ENCODE data around the gene MTHFD2L. TPM values are rescaled to one million over a fixed set of nuclear protein-coding genes. Genes with fewer than 3 reads are reported as not detected.

MTHFD2L gene
- total and polyA plus RNA-seq, 2 of the 8 experiments (the other 6 are each of a cell fraction or from before 2014, with no cell fraction given) = 5.4 to 15.0 TPM

DNA sequence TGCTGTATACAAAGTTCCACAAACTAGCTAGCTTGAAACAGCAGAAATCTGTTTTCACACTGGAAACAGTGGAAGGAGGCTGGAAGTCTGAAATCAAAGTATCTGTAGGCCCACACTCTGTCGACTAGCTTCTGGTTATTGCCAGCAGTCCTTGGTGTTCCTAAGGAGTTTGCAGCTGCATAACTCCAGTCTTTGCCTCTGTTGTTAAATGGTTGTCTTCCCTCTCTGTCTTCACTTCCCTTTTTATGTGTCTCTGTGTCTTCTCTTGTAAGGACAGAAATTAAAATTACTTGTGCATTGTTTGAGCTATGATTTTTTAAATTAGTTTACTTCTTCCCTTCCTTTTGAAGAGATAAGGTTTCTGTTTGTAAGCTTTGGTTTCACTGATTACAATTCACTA lies 8.2 kb downstream of the MTHFD2L start (continued):
- TF ChIP-seq, protein P1, sequence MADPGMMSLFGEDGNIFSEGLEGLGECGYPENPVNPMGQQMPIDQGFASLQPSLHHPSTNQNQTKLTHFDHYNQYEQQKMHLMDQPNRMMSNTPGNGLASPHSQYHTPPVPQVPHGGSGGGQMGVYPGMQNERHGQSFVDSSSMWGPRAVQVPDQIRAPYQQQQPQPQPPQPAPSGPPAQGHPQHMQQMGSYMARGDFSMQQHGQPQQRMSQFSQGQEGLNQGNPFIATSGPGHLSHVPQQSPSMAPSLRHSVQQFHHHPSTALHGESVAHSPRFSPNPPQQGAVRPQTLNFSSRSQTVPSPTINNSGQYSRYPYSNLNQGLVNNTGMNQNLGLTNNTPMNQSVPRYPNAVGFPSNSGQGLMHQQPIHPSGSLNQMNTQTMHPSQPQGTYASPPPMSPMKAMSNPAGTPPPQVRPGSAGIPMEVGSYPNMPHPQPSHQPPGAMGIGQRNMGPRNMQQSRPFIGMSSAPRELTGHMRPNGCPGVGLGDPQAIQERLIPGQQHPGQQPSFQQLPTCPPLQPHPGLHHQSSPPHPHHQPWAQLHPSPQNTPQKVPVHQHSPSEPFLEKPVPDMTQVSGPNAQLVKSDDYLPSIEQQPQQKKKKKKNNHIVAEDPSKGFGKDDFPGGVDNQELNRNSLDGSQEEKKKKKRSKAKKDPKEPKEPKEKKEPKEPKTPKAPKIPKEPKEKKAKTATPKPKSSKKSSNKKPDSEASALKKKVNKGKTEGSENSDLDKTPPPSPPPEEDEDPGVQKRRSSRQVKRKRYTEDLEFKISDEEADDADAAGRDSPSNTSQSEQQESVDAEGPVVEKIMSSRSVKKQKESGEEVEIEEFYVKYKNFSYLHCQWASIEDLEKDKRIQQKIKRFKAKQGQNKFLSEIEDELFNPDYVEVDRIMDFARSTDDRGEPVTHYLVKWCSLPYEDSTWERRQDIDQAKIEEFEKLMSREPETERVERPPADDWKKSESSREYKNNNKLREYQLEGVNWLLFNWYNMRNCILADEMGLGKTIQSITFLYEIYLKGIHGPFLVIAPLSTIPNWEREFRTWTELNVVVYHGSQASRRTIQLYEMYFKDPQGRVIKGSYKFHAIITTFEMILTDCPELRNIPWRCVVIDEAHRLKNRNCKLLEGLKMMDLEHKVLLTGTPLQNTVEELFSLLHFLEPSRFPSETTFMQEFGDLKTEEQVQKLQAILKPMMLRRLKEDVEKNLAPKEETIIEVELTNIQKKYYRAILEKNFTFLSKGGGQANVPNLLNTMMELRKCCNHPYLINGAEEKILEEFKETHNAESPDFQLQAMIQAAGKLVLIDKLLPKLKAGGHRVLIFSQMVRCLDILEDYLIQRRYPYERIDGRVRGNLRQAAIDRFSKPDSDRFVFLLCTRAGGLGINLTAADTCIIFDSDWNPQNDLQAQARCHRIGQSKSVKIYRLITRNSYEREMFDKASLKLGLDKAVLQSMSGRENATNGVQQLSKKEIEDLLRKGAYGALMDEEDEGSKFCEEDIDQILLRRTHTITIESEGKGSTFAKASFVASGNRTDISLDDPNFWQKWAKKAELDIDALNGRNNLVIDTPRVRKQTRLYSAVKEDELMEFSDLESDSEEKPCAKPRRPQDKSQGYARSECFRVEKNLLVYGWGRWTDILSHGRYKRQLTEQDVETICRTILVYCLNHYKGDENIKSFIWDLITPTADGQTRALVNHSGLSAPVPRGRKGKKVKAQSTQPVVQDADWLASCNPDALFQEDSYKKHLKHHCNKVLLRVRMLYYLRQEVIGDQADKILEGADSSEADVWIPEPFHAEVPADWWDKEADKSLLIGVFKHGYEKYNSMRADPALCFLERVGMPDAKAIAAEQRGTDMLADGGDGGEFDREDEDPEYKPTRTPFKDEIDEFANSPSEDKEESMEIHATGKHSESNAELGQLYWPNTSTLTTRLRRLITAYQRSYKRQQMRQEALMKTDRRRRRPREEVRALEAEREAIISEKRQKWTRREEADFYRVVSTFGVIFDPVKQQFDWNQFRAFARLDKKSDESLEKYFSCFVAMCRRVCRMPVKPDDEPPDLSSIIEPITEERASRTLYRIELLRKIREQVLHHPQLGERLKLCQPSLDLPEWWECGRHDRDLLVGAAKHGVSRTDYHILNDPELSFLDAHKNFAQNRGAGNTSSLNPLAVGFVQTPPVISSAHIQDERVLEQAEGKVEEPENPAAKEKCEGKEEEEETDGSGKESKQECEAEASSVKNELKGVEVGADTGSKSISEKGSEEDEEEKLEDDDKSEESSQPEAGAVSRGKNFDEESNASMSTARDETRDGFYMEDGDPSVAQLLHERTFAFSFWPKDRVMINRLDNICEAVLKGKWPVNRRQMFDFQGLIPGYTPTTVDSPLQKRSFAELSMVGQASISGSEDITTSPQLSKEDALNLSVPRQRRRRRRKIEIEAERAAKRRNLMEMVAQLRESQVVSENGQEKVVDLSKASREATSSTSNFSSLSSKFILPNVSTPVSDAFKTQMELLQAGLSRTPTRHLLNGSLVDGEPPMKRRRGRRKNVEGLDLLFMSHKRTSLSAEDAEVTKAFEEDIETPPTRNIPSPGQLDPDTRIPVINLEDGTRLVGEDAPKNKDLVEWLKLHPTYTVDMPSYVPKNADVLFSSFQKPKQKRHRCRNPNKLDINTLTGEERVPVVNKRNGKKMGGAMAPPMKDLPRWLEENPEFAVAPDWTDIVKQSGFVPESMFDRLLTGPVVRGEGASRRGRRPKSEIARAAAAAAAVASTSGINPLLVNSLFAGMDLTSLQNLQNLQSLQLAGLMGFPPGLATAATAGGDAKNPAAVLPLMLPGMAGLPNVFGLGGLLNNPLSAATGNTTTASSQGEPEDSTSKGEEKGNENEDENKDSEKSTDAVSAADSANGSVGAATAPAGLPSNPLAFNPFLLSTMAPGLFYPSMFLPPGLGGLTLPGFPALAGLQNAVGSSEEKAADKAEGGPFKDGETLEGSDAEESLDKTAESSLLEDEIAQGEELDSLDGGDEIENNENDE (IDR thresholded peaks at IDR 0.05; ENCODE audit: insufficient replicate concordance, low read length) = no peak
- TF ChIP-seq BACH1 (IDR thresholded peaks at IDR 0.05; ENCODE audit: low read length) (no peak), TAF1 (IDR thresholded peaks at IDR 0.05; ENCODE audit: low read depth, low read length) (no peak), BRCA1 (IDR thresholded peaks at IDR 0.05; ENCODE audit: low read depth, low read length) (no peak), TBP (IDR thresholded peaks at IDR 0.05; ENCODE audit: low read depth, low read length) (no peak)

Data from H1 (cell line).